B cell (primary cell): ENCODE results near the gene FABP2.

Experiments used
- EZH2 ChIP-seq: IDR thresholded peaks from 2 replicates; pipeline ENCODE4 v1.6.1; 2012; ENCODE audit warnings: borderline replicate concordance, low read depth, mild to moderate bottlenecking, moderate library complexity, low read length; ENCODE audit not compliant: insufficient read depth, poor library complexity, severe bottlenecking
- TF ChIP-seq, protein P1 (sequence below): fragments of 200-600 bp; IDR thresholded peaks from one replicate; pipeline ENCODE4 v1.8.0; 2022; ENCODE audit warnings: antibody characterized with exemption, mild to moderate bottlenecking

DNA sequence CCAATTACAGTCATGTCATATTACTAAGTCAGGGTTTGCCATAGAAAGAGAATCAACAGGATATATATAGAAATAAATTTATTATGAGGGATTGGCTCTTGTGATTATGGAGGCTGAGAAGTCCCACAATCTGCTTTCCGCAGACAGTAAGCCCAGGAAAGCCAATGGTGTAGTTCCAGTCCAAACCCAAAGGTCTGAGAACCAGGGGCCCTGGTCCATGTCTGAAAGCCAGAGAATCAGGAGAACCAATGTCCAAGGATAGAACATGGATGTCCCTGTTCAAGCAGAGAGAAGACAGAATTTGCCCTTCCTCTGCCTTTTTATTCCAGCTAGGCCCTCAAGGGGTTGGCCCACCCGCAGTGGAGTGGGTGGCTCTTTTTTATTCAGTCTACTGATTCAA lies 25.6 kb downstream of the FABP2 start:
- TF ChIP-seq, protein P1, sequence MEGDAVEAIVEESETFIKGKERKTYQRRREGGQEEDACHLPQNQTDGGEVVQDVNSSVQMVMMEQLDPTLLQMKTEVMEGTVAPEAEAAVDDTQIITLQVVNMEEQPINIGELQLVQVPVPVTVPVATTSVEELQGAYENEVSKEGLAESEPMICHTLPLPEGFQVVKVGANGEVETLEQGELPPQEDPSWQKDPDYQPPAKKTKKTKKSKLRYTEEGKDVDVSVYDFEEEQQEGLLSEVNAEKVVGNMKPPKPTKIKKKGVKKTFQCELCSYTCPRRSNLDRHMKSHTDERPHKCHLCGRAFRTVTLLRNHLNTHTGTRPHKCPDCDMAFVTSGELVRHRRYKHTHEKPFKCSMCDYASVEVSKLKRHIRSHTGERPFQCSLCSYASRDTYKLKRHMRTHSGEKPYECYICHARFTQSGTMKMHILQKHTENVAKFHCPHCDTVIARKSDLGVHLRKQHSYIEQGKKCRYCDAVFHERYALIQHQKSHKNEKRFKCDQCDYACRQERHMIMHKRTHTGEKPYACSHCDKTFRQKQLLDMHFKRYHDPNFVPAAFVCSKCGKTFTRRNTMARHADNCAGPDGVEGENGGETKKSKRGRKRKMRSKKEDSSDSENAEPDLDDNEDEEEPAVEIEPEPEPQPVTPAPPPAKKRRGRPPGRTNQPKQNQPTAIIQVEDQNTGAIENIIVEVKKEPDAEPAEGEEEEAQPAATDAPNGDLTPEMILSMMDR: no peak
- TF ChIP-seq EZH2: no peak
